HG03135 (cell line): ENCODE measurements around the gene SH2D2A.

ENCODE experiments used
- ATAC-seq: cut with Tn5 transposase; IDR thresholded peaks from one replicate; pipeline ENCODE4 v1.9.1; 2021; ENCODE audit warnings: mild to moderate bottlenecking, moderate library complexity; ENCODE audit not compliant: unreplicated experiment

Gene SH2D2A

GRCh38 chr1:156828400-156829124 is 11.9 kb upstream of the SH2D2A start:
- ATAC-seq = no peak

- ATAC-seq = no peak
Measured at GRCh38 chr1:156826630-156827029, 10.0 kb upstream of the SH2D2A start.

- ATAC-seq = no peak
Measured at GRCh38 chr1:156823210-156823790, 6.7 kb upstream of the SH2D2A start.

- no peak for ATAC-seq
Measured at GRCh38 chr1:156822680-156823079, 6.0 kb upstream of the SH2D2A start.

GRCh38 chr1:156821801-156822200 is 5.2 kb upstream of the SH2D2A start:
- ATAC-seq = no peak

- no peak for ATAC-seq
Measured at GRCh38 chr1:156815961-156816422, 656 bp downstream of the SH2D2A start.

GRCh38 chr1:156815307-156815826 is 1.3 kb downstream of the SH2D2A start:
- no peak for ATAC-seq

- ATAC-seq = no peak
Measured at GRCh38 chr1:156814571-156815260, 1.9 kb downstream of the SH2D2A start.

GRCh38 chr1:156813750-156814570 is 2.7 kb downstream of the SH2D2A start:
- ATAC-seq = no peak

- no peak for ATAC-seq
Measured at GRCh38 chr1:156813298-156813697, 3.4 kb downstream of the SH2D2A start.

- no peak for ATAC-seq
Measured at GRCh38 chr1:156812293-156812990, 4.2 kb downstream of the SH2D2A start.

GRCh38 chr1:156811168-156811567 is 5.5 kb downstream of the SH2D2A start:
- ATAC-seq = no peak

GRCh38 chr1:156809711-156810366 is 6.8 kb downstream of the SH2D2A start:
- no peak for ATAC-seq

- ATAC-seq = no peak
Measured at GRCh38 chr1:156809281-156809680, 7.4 kb downstream of the SH2D2A start.

GRCh38 chr1:156808186-156809030 is 8.2 kb downstream of the SH2D2A start:
- ATAC-seq = no peak

GRCh38 chr1:156807627-156808026 is 9.0 kb downstream of the SH2D2A start:
- no peak for ATAC-seq

- no peak for ATAC-seq
Measured at GRCh38 chr1:156806512-156807440, 9.9 kb downstream of the SH2D2A start.
